ENCODE results near the gene CELSR1.

DNA sequence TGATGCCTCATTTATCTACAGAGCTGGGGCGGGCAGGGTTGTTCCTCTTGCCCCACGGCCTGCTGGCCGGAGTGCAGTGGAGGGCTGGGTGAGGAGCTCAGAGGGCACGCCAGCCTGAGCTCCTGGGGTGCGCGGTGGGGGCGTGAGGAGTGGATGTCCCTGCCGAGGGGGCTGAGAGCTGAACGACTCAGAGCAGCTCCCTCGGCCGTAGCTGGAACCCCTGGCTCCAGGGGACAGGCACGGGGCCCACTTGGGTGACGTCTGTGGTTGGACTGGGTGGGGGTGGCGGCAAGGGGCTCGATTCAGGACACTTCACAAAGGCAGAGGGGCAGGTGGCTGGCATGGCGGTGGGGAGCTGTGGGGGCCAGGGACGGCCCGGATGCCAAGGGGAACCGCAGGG is 139.5 kb downstream of the CELSR1 start:
- no peak for TF ChIP-seq POLR2A (IDR thresholded peaks at IDR 0.05)
- TF ChIP-seq, protein P1, sequence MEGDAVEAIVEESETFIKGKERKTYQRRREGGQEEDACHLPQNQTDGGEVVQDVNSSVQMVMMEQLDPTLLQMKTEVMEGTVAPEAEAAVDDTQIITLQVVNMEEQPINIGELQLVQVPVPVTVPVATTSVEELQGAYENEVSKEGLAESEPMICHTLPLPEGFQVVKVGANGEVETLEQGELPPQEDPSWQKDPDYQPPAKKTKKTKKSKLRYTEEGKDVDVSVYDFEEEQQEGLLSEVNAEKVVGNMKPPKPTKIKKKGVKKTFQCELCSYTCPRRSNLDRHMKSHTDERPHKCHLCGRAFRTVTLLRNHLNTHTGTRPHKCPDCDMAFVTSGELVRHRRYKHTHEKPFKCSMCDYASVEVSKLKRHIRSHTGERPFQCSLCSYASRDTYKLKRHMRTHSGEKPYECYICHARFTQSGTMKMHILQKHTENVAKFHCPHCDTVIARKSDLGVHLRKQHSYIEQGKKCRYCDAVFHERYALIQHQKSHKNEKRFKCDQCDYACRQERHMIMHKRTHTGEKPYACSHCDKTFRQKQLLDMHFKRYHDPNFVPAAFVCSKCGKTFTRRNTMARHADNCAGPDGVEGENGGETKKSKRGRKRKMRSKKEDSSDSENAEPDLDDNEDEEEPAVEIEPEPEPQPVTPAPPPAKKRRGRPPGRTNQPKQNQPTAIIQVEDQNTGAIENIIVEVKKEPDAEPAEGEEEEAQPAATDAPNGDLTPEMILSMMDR (IDR thresholded peaks at IDR 0.05) = no peak

Measured in adrenal gland (tissue), 5 donors.